Measurements from ENCODE around the gene GADD45B. TPM values are rescaled to one million over a fixed set of nuclear protein-coding genes. Genes with fewer than 3 reads are reported as not detected.
A peak's percentile ranks its signal among the peaks of the same experiment; 100 is the strongest.
"Not testable (repeated sequence)": the region's sequence is repeated elsewhere in the genome, so short reads cannot be mapped to it uniquely, and the experiment has no call there.

GADD45B gene
- total RNA-seq, 1 donor from 2014 or later = 42.3 TPM

GRCh38 chr19:2481466-2481865 lies 5.5 kb downstream of the GADD45B start:
- DNase-seq (no peak), ATAC-seq (no peak)
- intact Hi-C loops (cut with micrococcal nuclease) = no loop called here

- intact Hi-C loops (cut with micrococcal nuclease) = no loop called here
- no peak for DNase-seq
- no peak for ATAC-seq
Observed at GRCh38 chr19:2482354-2483038, 6.6 kb downstream of the GADD45B start.

DNA sequence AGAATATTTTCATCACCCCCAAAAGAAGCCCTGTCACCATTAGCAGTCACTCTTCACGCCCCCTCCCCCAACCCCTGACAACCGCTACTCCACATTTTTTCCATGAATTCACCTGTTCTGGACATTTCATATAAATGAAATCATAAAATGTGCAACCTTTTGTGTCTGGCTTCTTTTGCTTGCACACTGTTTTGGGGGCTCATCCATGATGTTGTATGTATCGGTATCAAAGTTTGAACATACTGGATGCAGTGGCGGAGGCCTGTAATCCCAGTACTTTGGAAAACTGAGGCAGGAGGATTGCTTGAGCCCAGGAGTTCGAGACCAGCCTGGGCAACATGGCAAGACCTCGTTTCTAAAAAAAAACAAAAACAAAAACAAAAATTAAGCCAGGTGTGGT lies 7.2 kb downstream of the GADD45B start:
- no peak for DNase-seq
- no peak for ATAC-seq
- intact Hi-C loops (cut with micrococcal nuclease) = no loop called here

DNA sequence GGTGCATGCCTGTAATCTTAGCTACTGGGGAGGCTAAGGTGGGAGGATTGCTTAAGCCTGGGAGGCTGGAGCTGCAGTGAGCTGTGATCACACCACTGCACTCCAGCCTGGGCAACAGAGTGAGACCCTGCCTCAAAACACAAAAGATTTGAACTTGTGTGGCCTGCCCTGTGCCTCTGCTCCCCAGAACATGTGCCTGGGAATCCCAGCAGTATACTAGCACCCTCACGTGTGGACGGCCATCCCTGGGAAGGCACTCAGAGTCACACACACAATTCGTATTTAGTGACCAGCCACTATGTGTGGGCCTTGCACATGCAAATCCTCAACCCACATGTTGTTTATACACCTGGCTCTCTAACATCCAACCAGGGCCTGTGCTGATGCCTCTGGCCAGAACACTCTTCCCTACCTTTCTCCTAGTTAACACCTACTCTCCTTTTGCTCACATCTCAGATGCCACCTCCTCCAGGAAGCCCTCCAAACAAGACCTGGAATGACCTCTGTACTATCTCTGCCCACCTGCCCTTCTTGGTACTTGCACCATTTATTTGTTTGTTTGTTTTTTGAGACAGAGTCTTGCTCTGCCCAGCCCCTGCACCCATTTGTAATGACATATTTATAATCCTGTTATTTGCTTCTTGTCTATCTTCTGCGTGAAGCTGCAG lies 7.7 kb downstream of the GADD45B start:
- intact Hi-C loops (cut with micrococcal nuclease) = no loop called here
- no peak for DNase-seq
- ATAC-seq = no peak

- intact Hi-C loops (cut with micrococcal nuclease) = no loop called here
- no peak for ATAC-seq
- no peak for DNase-seq
Observed at GRCh38 chr19:2484178-2484937, 8.4 kb downstream of the GADD45B start.

DNA sequence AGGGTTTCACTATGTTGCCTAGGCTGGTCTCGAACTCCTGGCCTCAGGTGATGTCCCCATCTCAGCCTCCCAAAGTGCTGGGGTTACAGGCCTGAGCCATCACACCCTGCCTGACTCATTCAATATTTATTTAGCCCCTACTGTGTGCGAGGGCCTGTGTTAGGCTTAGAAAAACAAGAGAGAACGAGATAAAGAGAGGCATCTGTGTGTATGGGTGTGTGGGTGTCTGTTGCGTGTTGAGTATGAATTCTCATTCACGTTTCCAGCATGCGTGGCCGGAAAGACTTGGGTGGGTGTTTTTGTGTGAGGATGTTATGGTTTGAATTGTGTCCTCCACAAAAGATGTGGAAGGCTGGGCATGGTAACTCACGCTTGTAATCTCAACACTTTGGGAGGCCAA lies 9.5 kb downstream of the GADD45B start:
- intact Hi-C loops (cut with micrococcal nuclease) = no loop called here
- ATAC-seq (no peak), DNase-seq (no peak)

GRCh38 chr19:2487090-2487489 lies 11.2 kb downstream of the GADD45B start:
- DNase-seq (no peak), ATAC-seq (no peak)
- intact Hi-C loops (cut with micrococcal nuclease) = no loop called here

- DNase-seq (no peak), ATAC-seq (peak; percentile 12)
Observed at GRCh38 chr19:2487842-2488241, 11.9 kb downstream of the GADD45B start.

DNA sequence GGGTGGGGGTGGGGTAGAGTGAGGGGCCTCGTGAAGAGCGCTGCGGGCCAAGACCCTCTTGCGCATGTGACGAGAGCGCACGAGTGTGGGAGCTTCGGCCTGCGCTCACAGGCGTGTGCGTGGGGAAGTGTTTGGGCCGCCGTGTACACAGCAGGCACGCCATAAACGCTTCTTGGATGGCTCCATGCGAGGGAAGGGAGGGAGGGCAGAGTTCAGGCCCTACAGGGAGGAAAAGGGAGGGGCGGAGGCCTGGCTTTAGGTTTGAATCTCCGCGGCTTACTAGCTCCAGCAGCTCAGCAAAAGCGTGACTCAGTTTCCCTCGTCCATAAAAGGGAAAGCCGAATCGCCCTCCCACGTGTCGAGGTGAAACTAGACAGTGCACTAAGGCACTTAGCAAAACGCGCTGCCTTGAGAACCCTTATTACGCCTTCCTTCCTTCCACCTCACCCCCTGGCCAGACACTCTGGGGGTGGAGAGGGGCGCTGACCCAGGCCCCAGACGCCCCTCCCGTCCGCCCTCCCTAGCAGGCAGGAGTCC lies 12.5 kb downstream of the GADD45B start:
- intact Hi-C loops (cut with micrococcal nuclease) = no loop called here
- ATAC-seq (peak; percentile 17), DNase-seq (no peak)

More at GRCh38 chr19:2487842-2488241, 11.9 kb downstream of the GADD45B start:
- intact Hi-C loops (cut with micrococcal nuclease) = no loop called here

- peak; percentile 85 for DNase-seq
- intact Hi-C loops (cut with micrococcal nuclease) = no loop called here
- ATAC-seq = peak; percentile 90
Observed at GRCh38 chr19:2488942-2489731, 13.2 kb downstream of the GADD45B start.

- ATAC-seq = no peak
- intact Hi-C loops (cut with micrococcal nuclease) = no loop called here
- DNase-seq = no peak
Observed at GRCh38 chr19:2490659-2491058, 14.7 kb downstream of the GADD45B start.

DNA sequence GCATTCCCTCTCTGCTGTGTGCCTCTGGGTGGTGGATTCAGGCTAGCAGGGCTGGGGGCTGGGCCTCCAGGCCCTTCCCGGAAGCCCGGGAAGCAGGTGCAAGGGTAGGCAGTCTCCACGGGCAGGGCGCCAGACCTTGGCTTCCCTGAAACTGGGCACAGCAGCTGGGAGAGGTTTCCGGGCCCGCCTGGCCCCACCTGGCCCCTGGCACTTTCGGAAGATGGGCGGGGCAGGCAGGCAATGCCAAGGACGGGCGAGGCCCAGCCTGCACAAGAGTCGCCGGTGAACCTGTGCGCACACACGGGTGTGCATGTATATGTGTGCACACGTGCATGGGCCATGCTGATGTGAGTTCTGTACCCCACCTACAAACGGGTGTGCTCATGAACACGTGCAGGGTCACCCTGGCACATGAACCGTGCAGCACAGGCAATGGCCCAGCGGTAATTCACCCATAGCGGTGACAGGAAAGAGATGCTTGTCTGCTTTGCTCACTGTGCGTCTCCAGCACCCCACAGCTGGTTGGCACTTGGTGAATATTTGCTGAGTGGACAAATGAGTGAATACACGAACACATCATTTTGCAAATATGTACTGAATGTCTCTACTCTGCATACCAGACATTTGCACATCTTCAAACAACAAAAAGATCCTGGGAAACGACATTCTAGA lies 15.3 kb downstream of the GADD45B start:
- intact Hi-C loops (cut with micrococcal nuclease) = no loop called here
- DNase-seq = peak; percentile 44
- no peak for ATAC-seq

GRCh38 chr19:2492870-2493269 lies 16.9 kb downstream of the GADD45B start:
- ATAC-seq (no peak), DNase-seq (no peak)
- intact Hi-C loops (cut with micrococcal nuclease) = no loop called here

DNA sequence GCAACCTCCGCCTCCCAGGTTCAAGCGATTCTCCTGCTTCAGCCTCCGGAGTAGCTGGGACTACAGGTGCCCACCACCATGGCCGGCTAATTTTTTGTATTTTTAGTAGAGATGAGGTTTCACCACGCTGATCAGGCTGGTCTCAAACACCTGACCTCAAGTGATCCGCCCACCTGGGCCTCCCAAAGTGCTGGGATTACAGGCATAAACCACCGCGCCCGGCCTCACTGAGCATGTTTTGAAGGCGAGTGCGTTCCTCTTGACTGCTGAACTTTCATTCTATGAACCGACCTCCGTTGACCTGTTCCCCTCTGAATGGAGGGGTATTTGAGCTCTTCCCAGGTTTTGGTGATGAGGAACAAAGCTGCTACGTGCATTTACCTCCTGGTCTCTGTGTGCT lies 17.5 kb downstream of the GADD45B start:
- intact Hi-C loops (cut with micrococcal nuclease) = not testable (repeated sequence)

GRCh38 chr19:2494084-2494446 lies 18.1 kb downstream of the GADD45B start:
- peak; percentile 34 for DNase-seq
- intact Hi-C loops (cut with micrococcal nuclease) = no loop called here
- ATAC-seq = no peak

More for the DNA sequence above, 17.5 kb downstream of the GADD45B start:
- not testable (repeated sequence) for DNase-seq, ATAC-seq

DNA sequence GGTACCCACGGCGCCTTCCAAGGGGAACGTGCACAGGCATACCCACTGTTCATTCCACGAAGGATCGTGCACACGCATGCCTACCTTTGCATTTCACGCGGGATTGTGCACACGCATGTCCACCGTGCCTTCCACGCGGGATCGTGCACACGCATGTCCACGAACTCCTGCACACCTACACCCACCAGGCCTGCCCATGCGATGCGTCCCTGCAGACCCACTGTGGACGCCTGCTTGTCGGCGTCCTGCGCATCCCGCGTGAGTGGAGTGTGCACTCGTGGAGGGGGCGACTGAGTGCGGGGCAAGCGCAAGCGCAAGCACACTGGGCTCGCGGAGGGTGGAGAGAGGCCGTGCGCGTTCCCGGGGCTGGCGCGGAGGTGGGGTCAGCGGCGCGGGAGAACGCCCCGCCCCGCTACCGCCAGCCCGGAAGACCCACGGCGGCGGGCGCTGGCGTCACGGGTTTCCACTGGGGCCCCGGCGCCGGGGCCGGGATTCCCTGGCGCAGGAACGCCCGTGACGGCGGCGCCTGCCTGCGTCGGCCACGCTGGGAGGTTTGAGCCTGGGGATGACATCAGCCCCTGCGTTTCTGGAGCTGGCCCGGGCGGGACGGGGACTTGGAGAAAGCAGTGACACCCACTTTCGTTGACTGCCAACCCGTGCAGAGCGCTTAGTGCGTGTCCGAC lies 18.7 kb downstream of the GADD45B start:
- intact Hi-C loops (cut with micrococcal nuclease) = no loop called here
- DNase-seq (peak; percentile 88), ATAC-seq (peak; percentile 78)

- ATAC-seq (peak; percentile 93), DNase-seq (peak; percentile 88)
- intact Hi-C loops (cut with micrococcal nuclease) = no loop called here
Observed at GRCh38 chr19:2495130-2495641, 19.3 kb downstream of the GADD45B start.

Measured in left ventricle myocardium superior (tissue), 1 donor.